Vagina (tissue), 2 donors: ENCODE measurements around the gene MRPL55. TPM values are rescaled to one million over a fixed set of nuclear protein-coding genes. Genes with fewer than 3 reads are reported as not detected.

Experiments used
- DNase-seq, 2 donors: peaks; one replicate each; pipeline ENCODE4 v3.0.0-alpha.2; 2017; ENCODE audit errors: extremely low spot score in 2 of 2
- H3K27ac ChIP-seq: fragments of 200-600 bp; sonication (generic); one replicate; pipeline ENCODE4 v1.5.1; 2019
- H3K27me3 ChIP-seq: fragments of 200-600 bp; sonication (generic); one replicate; pipeline ENCODE4 v1.5.1; 2019
- H3K36me3 ChIP-seq, 2 donors: fragments of 200-600 bp; sonication (generic); one replicate each; pipeline ENCODE4 v1.5.1; 2017 to 2019
- H3K4me1 ChIP-seq: fragments of 200-600 bp; sonication (generic); one replicate; pipeline ENCODE4 v1.5.1; 2019
- H3K4me3 ChIP-seq, 2 donors: fragments of 200-600 bp; sonication (generic); 1 replicate in 1 of 2; 2 replicates in 1 of 2; pipeline ENCODE4 v1.5.1; 2016 to 2019
- H3K9me3 ChIP-seq: fragments of 200-600 bp; sonication (generic); one replicate; pipeline ENCODE4 v1.5.1; 2019
- CTCF ChIP-seq, 3 experiments: fragments of 450-650 bp in 2 of 3; fragments of 200-600 bp in 1 of 3; sonication (generic) in 1 of 3; IDR thresholded peaks; one replicate each; pipeline ENCODE4 v1.5.1; 2017 to 2019; ENCODE audit warnings: antibody characterized with exemption in 3 of 3, mild to moderate bottlenecking in 2 of 3, moderate library complexity in 2 of 3
- POLR2A ChIP-seq, 2 donors: fragments of 450-650 bp; IDR thresholded peaks; one replicate each; pipeline ENCODE4 v1.6.1; 2017; ENCODE audit warnings: antibody characterized with exemption in 2 of 2, mild to moderate bottlenecking in 2 of 2, moderate library complexity in 2 of 2
- POLR2AphosphoS5 ChIP-seq, 2 donors: sonication (generic); formaldehyde crosslinking; IDR thresholded peaks; one replicate each; pipeline ENCODE4 v1.9.0; 2017; ENCODE audit warnings: antibody characterized with exemption in 2 of 2, mild to moderate bottlenecking in 2 of 2, low read depth in 1 of 2; ENCODE audit not compliant: insufficient read depth in 1 of 2
- intact Hi-C: fragments of 100-400 bp; cut with DNase I; formaldehyde crosslinking; loops from one replicate; pipeline ENCODE4 v1.15.1; 2023
- total RNA-seq: library from RNA; depleted of rRNA; stranded (reverse); fragments of >200 nt; gene quantifications from one replicate; pipeline ENCODE4 v1.2.3, GENCODE V29; 2016

The MRPL55 gene
- total RNA-seq, 1 donor from 2014 or later = 73.7 TPM

GRCh38 chr1:228072658-228073043 lies 36.4 kb downstream of the MRPL55 start:
- Histone ChIP-seq H3K36me3 (no peaks in the 10 kb centered on the region), H3K27me3 (no peaks in the 10 kb centered on the region), H3K9me3 (no peaks in the 10 kb centered on the region), H3K4me3 (no peak overlapping the region), H3K4me1 (no peaks in the 10 kb centered on the region), H3K27ac (no peak overlapping the region)
- no peak for DNase-seq
- TF ChIP-seq POLR2AphosphoS5 (IDR thresholded peaks at IDR 0.05; ENCODE audit: insufficient read depth in 1 of 2, low read depth in 1 of 2) (no peak), CTCF (IDR thresholded peaks at IDR 0.05) (no peak), POLR2A (IDR thresholded peaks at IDR 0.05) (no peak)
- intact Hi-C loops = no loop called here

- Histone ChIP-seq H3K36me3 (no peaks in the 10 kb centered on the region), H3K27ac (no peak overlapping the region), H3K27me3 (no peaks in the 10 kb centered on the region), H3K4me1 (no peaks in the 10 kb centered on the region), H3K9me3 (no peaks in the 10 kb centered on the region), H3K4me3 (no peak overlapping the region)
- no peak for TF ChIP-seq CTCF (IDR thresholded peaks at IDR 0.05)
- TF ChIP-seq POLR2AphosphoS5 (IDR thresholded peaks at IDR 0.05; ENCODE audit: insufficient read depth in 1 of 2, low read depth in 1 of 2) = no peak
- no peak for TF ChIP-seq POLR2A (IDR thresholded peaks at IDR 0.05)
- DNase-seq = no peak
- intact Hi-C loops = no loop called here
Measured at GRCh38 chr1:228071839-228072657, 37.1 kb downstream of the MRPL55 start.

- Histone ChIP-seq H3K27me3 (no peaks in the 10 kb centered on the region), H3K4me3 (no peak overlapping the region), H3K27ac (no peak overlapping the region), H3K4me1 (no peaks in the 10 kb centered on the region), H3K36me3 (no peaks in the 10 kb centered on the region), H3K9me3 (no peaks in the 10 kb centered on the region)
- TF ChIP-seq CTCF (IDR thresholded peaks at IDR 0.05) (no peak), POLR2A (IDR thresholded peaks at IDR 0.05) (no peak), POLR2AphosphoS5 (IDR thresholded peaks at IDR 0.05; ENCODE audit: insufficient read depth in 1 of 2, low read depth in 1 of 2) (no peak)
- DNase-seq = no peak
- intact Hi-C loops = no loop called here
Measured at GRCh38 chr1:228070851-228071250, 38.2 kb downstream of the MRPL55 start.

- no peaks in the 10 kb centered on the region for H3K9me3 ChIP-seq
- intact Hi-C loops = no loop called here
- no peaks in the 10 kb centered on the region for H3K36me3 ChIP-seq
- H3K27me3 ChIP-seq = no peaks in the 10 kb centered on the region
- DNase-seq = no peak
- H3K27ac ChIP-seq = no peak overlapping the region
- TF ChIP-seq POLR2A (IDR thresholded peaks at IDR 0.05) (no peak), CTCF (IDR thresholded peaks at IDR 0.05) (no peak), POLR2AphosphoS5 (IDR thresholded peaks at IDR 0.05; ENCODE audit: insufficient read depth in 1 of 2, low read depth in 1 of 2) (no peak)
- no peaks in the 10 kb centered on the region for H3K4me1 ChIP-seq
- H3K4me3 ChIP-seq = no peak overlapping the region
Measured at GRCh38 chr1:228070173-228070572, 38.9 kb downstream of the MRPL55 start.

- H3K27me3 ChIP-seq = peaks cover 4% of the 10 kb centered on the region
- DNase-seq = no peak
- no peaks in the 10 kb centered on the region for H3K36me3 ChIP-seq
- TF ChIP-seq POLR2A (IDR thresholded peaks at IDR 0.05) = no peak
- no peak for TF ChIP-seq CTCF (IDR thresholded peaks at IDR 0.05)
- TF ChIP-seq POLR2AphosphoS5 (IDR thresholded peaks at IDR 0.05; ENCODE audit: insufficient read depth in 1 of 2, low read depth in 1 of 2) = no peak
- no peaks in the 10 kb centered on the region for H3K4me1 ChIP-seq
- no peak overlapping the region for H3K4me3 ChIP-seq
- no peak overlapping the region for H3K27ac ChIP-seq
- intact Hi-C loops = no loop called here
- H3K9me3 ChIP-seq = no peaks in the 10 kb centered on the region
Measured at GRCh38 chr1:228068359-228068758, 40.7 kb downstream of the MRPL55 start.
